NCI-H2107 (cell line): ENCODE results near the gene TBL1X.

Experiments used
- DNase-seq: peaks from one replicate; lab custom pipeline; 2025; lab: John Stamatoyannopoulos, UW

Gene TBL1X

DNA sequence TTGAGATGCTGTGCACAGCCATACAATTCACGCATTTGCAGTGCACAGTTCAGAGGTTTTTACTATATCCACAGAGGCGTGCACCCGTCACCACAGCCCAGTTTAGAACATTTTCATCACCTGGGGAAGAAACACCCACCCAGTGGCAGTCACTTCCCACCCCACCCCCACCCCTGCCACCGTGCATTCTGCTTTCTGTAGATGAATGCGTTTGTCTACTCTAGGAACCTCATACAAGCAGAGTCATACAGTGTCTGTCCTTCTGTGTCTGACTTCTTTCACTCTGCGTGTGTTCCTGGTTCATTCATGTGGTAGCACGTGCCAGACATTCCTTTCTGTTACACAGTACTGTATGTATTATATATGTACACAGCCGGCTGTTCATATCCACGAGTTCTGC lies 122.8 kb downstream of the TBL1X start:
- DNase-seq: no peak

DNA sequence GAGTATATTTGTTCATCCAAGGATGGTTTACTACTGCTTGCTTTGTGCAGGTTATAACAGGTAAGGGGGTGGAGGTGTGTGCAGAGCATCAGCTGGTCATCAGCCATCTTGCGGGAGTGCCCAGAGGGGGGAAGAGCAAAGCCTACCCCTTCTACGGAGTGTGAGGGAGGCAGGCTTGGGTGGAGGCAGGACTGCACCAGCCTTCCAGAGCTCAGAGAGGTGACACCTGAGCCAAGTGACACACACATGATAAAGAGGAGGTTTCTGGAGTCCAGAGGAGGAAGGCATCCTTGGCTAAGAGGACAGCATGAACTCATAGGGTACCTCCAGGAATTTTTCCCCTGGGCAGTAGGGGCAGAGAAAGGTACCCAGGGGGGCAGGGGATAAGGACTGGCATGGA lies 126.6 kb downstream of the TBL1X start:
- DNase-seq: no peak

DNA sequence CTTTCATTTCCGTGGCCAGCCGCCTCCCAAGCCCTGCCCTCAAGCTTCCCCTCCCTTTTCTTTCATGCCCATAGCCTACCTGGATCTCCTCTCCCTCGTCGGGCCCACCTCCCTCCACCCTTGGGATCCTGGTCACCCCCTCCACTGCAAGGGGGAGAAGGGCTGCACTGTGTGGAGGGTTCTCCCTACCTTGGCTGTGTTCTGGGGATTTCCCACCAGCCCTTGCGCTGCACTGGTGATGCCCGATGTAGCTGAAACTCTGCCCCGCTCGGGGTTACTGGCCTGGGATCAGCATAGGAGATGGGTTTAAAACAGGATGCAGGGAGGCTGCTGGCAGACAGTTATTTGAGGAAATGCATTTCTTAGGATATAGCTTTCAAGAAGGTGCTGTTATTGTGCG lies 128.9 kb downstream of the TBL1X start:
- DNase-seq: no peak

DNA sequence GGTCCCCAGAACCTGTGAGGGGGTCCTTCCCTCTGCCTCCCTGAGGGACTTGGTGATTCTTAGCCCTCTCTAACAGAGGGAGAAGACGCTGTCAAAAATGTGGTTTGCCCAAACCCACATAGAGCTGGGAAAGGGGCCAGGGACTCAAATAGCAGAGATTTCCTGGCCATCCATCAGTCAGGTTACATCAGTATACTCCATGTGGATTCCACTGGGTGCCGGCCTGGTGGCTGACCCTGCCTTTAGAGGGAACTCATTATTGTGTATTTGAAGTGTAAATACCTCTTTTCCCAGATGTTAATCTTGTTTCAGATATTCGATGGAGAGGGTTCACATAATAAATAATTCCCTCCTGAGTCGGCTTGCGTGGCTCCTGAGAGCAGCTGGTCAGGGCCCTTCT lies 130.3 kb downstream of the TBL1X start:
- no peak for DNase-seq

DNA sequence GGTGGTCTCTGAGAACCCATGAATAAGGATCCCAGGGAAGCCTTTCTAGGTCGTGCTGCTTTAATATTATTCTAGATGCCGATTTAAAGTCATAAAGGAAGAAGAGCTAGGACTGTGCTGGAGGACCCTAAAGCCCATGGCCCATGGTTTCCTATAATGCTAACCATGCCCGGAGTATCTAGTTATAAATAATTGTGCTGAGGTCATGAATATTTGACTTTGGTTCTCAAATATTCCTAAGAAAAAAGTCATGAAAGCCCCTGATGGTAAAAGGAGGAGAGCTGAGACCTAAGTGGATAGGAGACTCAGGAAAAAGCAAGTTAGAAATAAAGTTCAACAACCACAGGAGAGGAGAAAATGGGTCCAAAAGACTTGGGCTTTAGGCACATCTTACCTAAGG lies 132.0 kb downstream of the TBL1X start:
- no peak for DNase-seq

DNA sequence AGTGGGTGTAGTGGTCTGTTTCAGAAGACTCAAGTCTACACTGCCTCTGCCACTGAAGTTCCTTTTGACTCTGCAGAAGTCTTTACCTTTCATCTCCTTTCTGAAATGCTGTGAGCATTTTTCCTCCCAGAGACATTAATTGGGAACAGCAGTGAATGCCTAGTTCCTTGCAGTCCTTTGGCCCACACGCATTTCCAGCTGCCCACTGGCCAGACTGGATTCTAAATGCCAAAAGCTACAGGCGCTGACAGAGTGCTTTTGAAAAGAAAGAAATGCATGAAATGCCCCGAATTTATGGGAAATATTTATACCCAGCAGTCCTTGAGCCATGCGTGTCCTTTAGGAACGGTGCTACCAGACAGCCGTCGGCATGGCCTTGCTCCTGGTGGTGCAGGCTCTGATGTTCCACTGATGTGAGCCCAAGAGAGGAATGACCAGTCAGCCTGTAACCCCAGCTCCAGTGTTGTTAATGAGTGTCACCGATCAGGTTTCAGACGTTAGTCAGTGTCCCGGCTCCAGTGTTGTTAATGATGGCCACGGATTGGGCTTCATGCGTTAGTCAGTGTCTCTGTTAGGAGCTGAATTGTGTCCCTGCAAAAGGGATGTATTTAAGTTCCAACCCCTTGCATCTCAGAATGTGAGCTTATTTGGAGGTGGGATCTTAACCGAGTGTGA lies 132.6 kb downstream of the TBL1X start:
- DNase-seq: no peak

DNA sequence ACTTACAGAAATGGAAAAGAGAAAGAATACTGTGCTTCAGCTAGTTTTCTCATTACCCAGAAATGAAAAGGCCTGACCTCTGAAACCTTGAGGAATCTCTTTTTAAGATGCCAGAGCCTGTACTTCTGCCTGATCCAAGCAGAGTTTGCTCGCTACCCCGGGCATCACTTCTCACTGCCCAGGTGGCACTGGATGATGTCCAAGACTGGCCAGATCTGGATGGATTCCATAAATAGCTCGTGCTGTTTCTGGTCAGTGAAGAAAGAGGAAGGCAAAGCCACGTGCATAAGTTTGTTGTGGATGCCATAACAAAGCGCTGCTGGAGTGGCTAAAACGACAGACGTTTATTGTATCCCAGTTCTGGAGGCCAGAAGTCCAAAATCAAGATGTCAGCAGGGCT lies 133.5 kb downstream of the TBL1X start:
- no peak for DNase-seq

DNA sequence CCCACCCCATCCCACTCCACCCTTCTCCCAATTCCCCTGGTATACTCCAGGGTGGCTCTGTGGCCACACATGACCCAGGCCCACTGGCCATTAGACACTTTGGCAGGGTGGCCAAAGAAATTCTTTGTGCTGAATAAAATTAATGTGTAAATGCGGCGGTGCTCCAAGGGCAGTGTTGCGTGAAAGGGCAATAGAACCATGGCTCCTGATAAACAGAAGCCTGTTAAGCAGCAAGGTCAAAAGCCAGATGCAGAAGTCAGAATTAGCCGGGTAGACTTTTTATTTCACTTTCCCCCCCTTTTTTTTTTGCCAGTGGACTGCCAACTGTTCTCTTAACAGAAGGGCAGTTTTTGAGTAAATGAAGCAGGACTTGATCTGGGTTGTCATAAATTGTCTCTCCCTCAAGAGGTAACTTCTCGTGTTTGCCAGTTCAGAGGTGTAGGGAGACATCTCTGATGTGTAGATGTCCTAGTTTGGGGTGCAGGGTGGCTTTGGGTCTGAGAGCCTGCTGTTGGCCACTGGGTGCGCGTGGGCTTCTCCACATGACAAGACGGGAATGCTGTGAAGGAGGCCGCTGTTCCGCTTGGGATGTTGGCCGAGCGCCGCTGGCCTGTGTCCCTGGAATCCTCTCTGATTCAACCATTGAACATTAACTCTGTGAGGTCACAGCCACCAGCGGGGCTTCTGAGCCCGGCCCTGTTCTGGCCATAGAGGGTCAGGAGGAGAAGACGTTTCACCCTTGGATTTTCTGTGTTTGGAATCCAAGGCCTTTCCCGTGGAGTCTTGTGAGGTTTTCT lies 139.5 kb downstream of the TBL1X start:
- no peak for DNase-seq

DNA sequence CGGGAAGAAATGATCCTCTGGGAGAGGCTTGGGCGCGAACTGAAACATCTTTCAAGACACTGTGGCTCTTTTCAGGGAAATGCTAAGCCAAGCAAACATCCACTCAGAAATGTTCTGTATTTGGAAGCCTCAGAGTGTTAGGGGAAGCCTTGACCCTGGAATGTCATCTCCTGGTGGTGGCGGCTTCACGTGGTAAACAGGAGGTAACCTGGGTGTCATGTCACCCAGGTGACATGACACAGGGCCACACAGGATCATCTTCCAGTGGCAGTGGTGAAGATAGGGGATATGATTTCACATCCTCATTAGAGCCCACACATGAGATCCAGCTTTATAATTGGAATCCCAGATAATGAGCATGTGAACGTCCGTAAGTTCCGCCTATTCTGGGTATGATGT lies 140.0 kb downstream of the TBL1X start:
- DNase-seq: no peak

DNA sequence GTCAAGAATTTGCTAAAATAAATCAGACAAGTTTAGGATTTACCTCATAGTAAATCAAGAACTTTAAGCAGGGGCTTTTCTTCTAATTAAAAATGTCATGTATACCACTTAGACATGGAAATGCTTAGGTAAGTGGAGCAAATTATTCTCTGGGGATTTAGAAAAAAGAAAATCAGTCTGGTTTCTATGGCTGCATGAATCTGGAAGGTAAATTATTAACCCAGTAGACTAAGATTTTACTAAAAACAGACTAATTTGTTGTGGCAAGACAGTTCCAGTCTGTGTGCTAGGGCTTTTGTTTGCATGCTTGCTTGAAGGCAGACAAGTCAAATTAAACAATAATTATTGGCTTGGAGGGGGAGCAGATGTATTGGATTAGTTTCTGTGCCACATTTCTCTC lies 140.6 kb downstream of the TBL1X start:
- DNase-seq: no peak

DNA sequence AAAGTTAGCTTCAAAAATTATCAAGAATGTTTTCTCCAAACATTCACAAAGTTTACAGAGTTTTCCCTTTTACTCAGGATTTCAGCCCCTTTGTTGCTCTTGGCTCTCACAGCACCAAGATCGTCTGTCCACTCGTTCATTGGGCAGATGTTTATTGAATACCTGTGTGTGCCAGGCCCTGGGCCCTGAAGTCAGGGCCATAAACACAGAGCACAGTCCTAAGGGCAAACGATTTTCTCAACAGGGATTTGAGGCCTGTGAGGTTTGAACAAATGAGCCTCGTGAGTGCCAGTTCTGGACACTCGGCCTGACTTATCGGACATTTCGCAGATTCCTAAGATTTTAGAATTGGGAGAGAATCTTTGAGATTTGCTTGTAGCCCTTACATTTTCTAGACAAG lies 142.1 kb downstream of the TBL1X start:
- no peak for DNase-seq

DNA sequence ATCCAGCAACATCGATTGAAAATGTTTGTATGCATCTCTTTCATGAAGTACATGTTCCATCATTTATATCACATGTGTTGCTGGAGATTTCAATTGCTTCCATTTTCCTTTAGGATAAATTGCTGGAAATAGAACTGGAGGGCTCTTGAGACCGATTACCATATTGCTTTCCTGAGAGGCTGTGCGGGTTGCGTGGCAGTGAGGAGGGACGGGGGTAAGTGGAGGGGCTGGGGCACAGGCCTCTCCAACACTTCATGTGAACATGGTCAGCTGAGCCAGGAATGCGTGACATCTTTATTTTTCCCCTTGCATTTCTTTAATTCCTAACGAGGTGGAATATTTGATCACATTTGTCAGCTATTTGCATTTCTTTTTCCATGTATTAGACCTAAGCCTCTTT lies 144.6 kb downstream of the TBL1X start:
- no peak for DNase-seq

DNA sequence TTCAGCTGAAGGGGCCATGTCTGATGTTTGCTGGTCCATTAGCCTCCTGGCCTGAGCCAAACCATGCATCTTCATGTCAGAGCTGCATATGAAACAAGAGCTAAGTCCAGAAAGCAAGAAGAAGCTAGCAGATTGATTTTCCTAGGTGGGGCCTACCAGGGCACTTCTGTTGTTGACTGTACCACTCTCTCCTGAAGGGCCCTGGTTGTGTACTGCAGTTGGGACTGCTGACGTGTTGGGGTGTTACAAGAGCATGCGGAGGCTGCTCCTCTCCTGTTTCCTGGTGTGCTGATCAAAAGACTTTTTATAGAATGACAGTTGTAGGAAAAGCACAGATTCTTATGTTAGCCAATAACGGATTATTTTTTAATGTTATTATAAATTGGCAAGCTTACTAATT lies 145.1 kb downstream of the TBL1X start:
- DNase-seq: no peak

DNA sequence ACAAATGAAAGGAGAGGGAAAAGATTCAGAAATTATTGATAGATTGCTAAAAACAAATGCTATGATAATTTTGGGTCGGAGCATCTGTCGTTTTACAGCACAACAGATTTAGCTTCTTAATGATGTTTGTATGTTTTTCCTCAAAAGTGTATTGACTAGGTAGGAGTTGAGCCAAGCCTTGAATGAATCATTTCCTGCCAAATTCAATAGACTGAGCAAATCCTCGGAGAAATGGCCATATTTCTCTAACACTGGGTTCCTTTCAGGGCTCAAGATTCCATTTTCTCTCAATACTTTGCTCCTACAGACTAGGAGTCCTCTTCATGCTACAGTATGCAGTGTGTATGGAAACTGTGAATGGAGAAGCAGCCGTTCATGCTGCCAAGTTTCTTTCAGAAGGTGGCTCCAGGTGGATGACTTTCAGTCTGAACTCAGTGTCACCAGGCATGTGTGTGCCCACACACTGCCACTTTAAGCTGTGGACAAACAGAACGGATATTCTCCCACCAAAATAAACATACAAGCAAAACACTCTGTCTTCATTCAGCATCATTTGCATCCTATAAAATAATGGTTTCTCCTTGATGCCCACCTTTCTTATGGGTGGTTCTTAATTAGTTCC lies 146.0 kb downstream of the TBL1X start:
- no peak for DNase-seq

DNA sequence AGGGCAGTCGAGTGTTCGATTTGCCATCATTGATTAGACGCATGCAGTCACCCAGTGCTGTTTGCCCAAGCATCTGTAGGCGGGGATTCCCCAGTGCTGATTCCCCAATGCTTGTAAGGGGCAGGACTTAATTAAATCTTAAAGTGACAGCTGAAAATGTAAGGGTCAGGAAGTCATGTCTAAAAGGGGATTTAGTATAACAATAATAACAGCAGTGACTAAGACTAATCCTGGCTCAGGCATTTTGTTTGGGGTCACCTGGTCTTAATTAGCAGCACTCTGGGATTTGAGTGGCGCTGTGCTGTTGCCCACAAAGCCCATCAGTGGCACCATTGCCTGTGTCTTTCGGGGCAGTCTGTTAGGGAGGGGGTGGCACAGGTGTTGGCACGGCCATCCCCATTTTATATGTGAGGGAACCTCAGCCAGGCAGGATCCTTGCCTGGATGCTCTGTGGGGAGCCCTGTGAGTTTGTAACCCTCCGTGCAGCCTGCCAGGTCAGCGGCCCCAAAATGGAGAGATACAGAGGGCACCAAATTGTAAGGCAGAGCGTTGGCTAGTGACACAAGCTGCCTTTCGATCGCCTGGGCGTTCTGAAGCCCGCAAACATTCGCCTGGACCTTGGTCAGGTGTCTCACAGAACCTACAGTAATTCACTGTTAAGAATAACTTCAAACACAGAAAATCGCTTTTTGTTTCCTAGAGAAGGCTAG lies 146.7 kb downstream of the TBL1X start:
- DNase-seq: no peak

DNA sequence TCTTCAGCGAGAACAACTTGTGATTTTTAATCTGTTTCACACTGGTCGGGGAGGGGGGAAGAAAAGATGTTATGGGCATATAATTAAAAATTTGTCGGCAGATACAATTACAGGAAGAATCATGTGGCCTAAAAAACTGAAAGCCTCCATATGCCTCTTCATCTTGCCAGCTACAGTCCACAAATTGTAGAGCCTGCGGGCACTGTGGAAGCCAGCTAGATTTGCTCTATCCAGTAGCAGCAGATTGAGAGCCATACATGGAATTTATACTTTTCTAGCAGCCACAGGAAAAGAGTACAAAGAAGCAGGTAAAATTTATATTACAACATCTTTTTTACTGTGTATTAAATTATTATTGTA lies 147.3 kb downstream of the TBL1X start:
- peak; percentile 5 for DNase-seq

DNA sequence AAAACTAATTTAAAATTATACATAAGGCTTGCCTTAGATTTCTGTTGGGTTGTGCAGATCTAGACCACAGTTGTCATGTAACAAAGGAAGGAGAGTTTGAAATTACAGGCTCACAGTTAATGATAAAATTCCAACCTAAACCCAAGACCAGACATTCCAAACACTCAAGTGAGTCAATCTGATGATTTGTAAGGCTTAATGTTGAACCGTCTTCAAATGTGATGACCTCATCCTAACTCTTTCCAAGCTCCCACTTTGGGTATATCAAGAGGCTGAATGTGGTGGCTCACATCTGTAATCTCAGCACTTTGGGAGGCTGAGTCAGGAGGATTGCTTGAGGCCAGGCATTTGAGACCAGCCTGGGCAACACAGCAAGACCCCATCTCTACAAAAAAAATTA lies 149.2 kb downstream of the TBL1X start:
- no peak for DNase-seq

DNA sequence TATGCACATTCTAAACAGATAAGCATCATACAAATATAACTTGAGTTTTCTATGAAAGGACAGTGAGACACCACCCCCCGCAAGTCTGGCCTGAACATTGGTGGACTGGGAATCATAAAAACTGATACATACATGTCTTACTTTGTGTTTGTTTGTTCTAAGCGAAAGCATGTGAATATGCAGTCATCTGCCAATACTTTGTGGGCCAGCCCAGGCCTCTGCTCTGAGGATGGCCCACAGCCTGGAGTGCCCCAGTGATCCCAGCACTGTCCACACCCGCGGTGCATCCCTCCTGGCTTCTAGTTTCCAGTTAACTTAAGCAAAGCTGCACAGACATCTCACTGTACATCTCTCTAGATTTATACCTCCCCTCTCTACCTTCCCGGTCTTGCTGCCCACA lies 154.3 kb downstream of the TBL1X start:
- DNase-seq: no peak

DNA sequence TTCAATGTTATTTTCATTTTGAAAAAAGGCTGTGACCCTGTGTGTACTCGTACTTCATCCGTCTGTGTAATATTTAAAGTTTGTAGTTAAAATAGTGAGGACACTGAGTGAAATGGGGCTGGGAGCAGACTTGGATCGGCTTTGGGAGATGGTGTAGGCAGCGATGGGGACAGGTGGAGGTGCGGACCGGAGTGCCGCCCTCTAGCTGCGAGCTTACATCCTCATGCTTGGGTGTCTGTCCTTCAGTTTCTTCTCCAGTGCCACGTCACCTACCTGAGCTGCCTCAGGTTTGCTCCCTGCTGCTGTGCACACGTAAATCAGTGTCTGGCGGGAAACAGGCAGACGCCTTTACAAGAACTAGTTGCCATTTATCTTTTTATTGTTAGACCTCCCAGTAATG lies 154.7 kb downstream of the TBL1X start:
- no peak for DNase-seq

DNA sequence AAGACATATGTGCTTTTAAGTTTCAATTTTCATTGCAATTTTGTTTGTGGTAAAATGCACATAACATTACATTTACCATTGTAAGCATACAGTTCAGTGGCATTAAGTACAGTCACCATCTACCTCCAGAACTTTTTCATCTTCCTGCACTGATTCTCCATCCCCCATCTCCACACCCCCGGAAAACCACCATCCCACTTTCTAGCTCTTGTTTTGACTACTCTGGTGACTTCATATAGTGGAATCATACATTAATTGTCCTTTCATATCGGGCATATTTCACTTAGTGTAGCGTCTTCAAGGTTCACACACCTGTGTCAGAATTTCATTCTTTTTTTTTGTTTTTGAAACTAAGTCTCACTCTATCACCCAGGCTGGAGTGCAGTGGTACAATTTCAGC lies 157.3 kb downstream of the TBL1X start:
- DNase-seq: no peak

DNA sequence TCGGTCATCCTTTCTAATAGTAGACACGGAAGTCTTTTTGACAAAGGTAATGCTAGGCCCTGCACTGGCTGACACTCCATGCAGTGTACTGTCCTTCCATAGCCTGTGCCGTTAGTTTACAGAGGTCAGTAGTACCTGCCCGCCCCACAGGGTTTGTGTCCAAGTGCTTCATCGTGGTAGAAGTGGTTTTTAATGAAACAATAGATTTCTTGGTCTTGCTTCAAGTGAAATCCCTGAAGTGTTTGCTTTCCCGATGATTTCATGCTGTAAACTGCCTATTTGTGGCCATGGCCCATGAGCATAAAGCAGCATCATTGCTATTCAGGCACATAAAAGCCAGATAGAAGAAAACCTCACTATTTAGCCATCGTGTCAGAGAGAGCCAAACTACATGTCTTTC lies 161.5 kb downstream of the TBL1X start:
- DNase-seq: peak; percentile 18

DNA sequence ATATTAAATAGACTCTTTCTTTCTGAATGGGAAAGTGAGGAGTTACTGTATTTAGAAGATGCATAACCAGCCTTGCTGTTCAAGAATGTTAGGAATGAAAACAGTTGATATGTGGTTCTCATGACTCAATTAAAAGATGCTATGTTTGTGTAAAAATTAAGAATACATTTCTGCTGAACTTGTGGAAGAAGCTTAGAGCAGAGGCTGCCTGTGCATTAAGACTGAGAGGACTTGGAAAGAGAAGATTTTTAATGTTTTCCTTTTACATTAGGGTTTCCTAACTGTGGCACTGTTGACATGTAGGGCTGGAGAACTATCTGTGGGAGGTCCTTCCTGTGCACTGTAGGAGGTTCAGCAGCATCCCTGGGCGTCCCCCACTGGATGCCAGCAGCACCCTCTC lies 163.1 kb downstream of the TBL1X start:
- no peak for DNase-seq
